GM12878 (cell line): ENCODE measurements around the gene PTX4.

Experiments
- BHLHE40 ChIP-seq, 2 experiments: fragments of 450-650 bp in 1 of 2; IDR thresholded peaks; 2 replicates each; pipeline ENCODE4 v1.6.1; 2011 to 2017; ENCODE audit warnings: low read depth in 2 of 2, borderline replicate concordance in 1 of 2, improper control_type of control experiment in 1 of 2, low read length in 1 of 2, mild to moderate bottlenecking in 1 of 2
- CBX5 ChIP-seq: sonication (generic); IDR thresholded peaks from 2 replicates; pipeline ENCODE4 v1.6.1; 2016; ENCODE audit warnings: low read depth, moderate library complexity, mild to moderate bottlenecking, inconsistent platforms
- CTCF ChIP-seq, 3 experiments: IDR thresholded peaks in 2 of 3; conservative IDR thresholded peaks in 1 of 3; 2 replicates each; pipeline ENCODE4 v1.5.1; 2011; ENCODE audit warnings: low read depth in 3 of 3, low read length in 3 of 3, mild to moderate bottlenecking in 3 of 3, control low read depth in 2 of 3, moderate library complexity in 2 of 3, inconsistent platforms in 1 of 3, mixed read lengths in 1 of 3; ENCODE audit not compliant: control insufficient read depth in 2 of 3, insufficient read depth in 1 of 3; ENCODE audit errors: extremely low read depth in 1 of 3
- HDGF ChIP-seq: fragments of 450-650 bp; IDR thresholded peaks from 2 replicates; pipeline ENCODE4 v1.6.1; 2016; ENCODE audit warnings: antibody characterized with exemption
- JUNB ChIP-seq: IDR thresholded peaks from 2 replicates; pipeline ENCODE4 v1.6.1; 2016; ENCODE audit warnings: antibody characterized with exemption, mild to moderate bottlenecking
- SIN3A ChIP-seq: IDR thresholded peaks from 2 replicates; pipeline ENCODE4 v1.6.1; 2012; ENCODE audit warnings: low read depth, low read length, improper control_type of control experiment
- SMC3 ChIP-seq: IDR thresholded peaks from 2 replicates; pipeline ENCODE4 v1.6.1; 2011; ENCODE audit warnings: low read length, improper control_type of control experiment, borderline replicate concordance
- SP1 ChIP-seq: IDR thresholded peaks from one replicate; pipeline ENCODE4 v1.6.1; 2011; ENCODE audit warnings: low read depth, low read length
- TAF1 ChIP-seq: IDR thresholded peaks from 2 replicates; pipeline ENCODE4 v1.6.1; 2011; ENCODE audit warnings: mild to moderate bottlenecking, low read depth, low read length, borderline replicate concordance
- TCF7 ChIP-seq: IDR thresholded peaks from 2 replicates; pipeline ENCODE4 v1.6.1; 2014; ENCODE audit warnings: antibody characterized with exemption, borderline replicate concordance

GRCh38 chr16:1530883-1531637 is 42.3 kb upstream of the PTX4 start:
- no peak for TF ChIP-seq JUNB
- TF ChIP-seq CTCF (IDR thresholded peaks at IDR 0.05 in 2 of 3, conservative IDR thresholded peaks at IDR 0.05 in 1 of 3; ENCODE audit: control insufficient read depth in 2 of 3, extremely low read depth in 1 of 3, insufficient read depth in 1 of 3, low read depth in 3 of 3, low read length in 3 of 3): no peak
- no peak for TF ChIP-seq TCF7
- no peak for TF ChIP-seq SIN3A
- no peak for TF ChIP-seq SMC3
- no peak for TF ChIP-seq BHLHE40 (IDR thresholded peaks at IDR 0.05; ENCODE audit: borderline replicate concordance in 1 of 2, low read depth in 2 of 2, low read length in 1 of 2)
- TF ChIP-seq TAF1: no peak
- no peak for TF ChIP-seq CBX5
- no peak for TF ChIP-seq HDGF
- TF ChIP-seq SP1: no peak
